NCI-H2227 treated with DMSO at 0.1 percent for 48 hours (cell line): ENCODE results near the gene TRPM2.
"Not testable (repeated sequence)": the region's sequence is repeated elsewhere in the genome, so short reads cannot be mapped to it uniquely, and the experiment has no call there.

Experiments
- DNase-seq: peaks from one replicate; lab custom pipeline; 2025; lab: John Stamatoyannopoulos, UW

TRPM2 gene

GRCh38 chr21:44375281-44375651 lies 21.8 kb downstream of the TRPM2 start:
- no peak for DNase-seq

GRCh38 chr21:44375761-44376241 lies 22.4 kb downstream of the TRPM2 start:
- DNase-seq: no peak

GRCh38 chr21:44376606-44377005 lies 23.2 kb downstream of the TRPM2 start:
- no peak for DNase-seq

- no peak for DNase-seq
Observed at GRCh38 chr21:44377201-44377921, 23.9 kb downstream of the TRPM2 start.

GRCh38 chr21:44377922-44378645 lies 24.7 kb downstream of the TRPM2 start:
- DNase-seq: no peak

GRCh38 chr21:44378646-44379514 lies 25.5 kb downstream of the TRPM2 start:
- DNase-seq: no peak

GRCh38 chr21:44379515-44379848 lies 26.1 kb downstream of the TRPM2 start:
- no peak for DNase-seq

- peak; percentile 7 for DNase-seq
Observed at GRCh38 chr21:44379991-44380865, 26.8 kb downstream of the TRPM2 start.

GRCh38 chr21:44380876-44381275 lies 27.5 kb downstream of the TRPM2 start:
- no peak for DNase-seq

- no peak for DNase-seq
Observed at GRCh38 chr21:44381874-44382273, 28.5 kb downstream of the TRPM2 start.

- no peak for DNase-seq
Observed at GRCh38 chr21:44382536-44382935, 29.1 kb downstream of the TRPM2 start.

- DNase-seq: no peak
Observed at GRCh38 chr21:44383216-44383615, 29.8 kb downstream of the TRPM2 start.

GRCh38 chr21:44384968-44385367 lies 31.5 kb downstream of the TRPM2 start:
- no peak for DNase-seq

- no peak for DNase-seq
Observed at GRCh38 chr21:44389335-44389734, 35.9 kb downstream of the TRPM2 start.

GRCh38 chr21:44390886-44391285 lies 37.5 kb downstream of the TRPM2 start:
- no peak for DNase-seq

GRCh38 chr21:44391345-44392091 lies 38.1 kb downstream of the TRPM2 start:
- DNase-seq: no peak

GRCh38 chr21:44392185-44392584 lies 38.8 kb downstream of the TRPM2 start:
- DNase-seq: no peak

- DNase-seq: no peak
Observed at GRCh38 chr21:44392916-44393315, 39.5 kb downstream of the TRPM2 start.

GRCh38 chr21:44394733-44395132 lies 41.3 kb downstream of the TRPM2 start:
- no peak for DNase-seq

- DNase-seq: no peak
Observed at GRCh38 chr21:44395260-44395659, 41.8 kb downstream of the TRPM2 start.

GRCh38 chr21:44396803-44397202 lies 43.4 kb downstream of the TRPM2 start:
- not testable (repeated sequence) for DNase-seq
